ENCODE data around the gene PSMB8.

GRCh38 chr6:32843331-32843978, 392 bp downstream of the PSMB8 start:
- no peak for TF ChIP-seq POLR2AphosphoS5 (IDR thresholded peaks at IDR 0.05; ENCODE audit: low read depth, low read length)
- TF ChIP-seq REST (IDR thresholded peaks at IDR 0.05; ENCODE audit: insufficient read depth in 1 of 2, low read depth in 2 of 2, low read length in 2 of 2) = no peak
- no peak for TF ChIP-seq SIN3A (IDR thresholded peaks at IDR 0.05; ENCODE audit: borderline replicate concordance, insufficient read depth, low read length)

All from PFSK-1 (cell line).